ENCODE measurements around the gene STT3A.

STT3A gene

GRCh38 chr11:125609545-125609944 lies 16.9 kb downstream of the STT3A start:
- Histone ChIP-seq H3K4me1 (ENCODE audit: insufficient read depth, low read length) (no peaks in the 10 kb centered on the region), H3K9ac (ENCODE audit: low read depth, low read length) (no peak overlapping the region), H3K9me3 (ENCODE audit: control insufficient read depth, insufficient read depth, low read length) (no peaks in the 10 kb centered on the region), H3K36me3 (ENCODE audit: insufficient read depth, low read length) (peaks cover 62% of the 10 kb centered on the region)

- H3K9me3 ChIP-seq (ENCODE audit: control insufficient read depth, insufficient read depth, low read length), result no peaks in the 10 kb centered on the region
- H3K36me3 ChIP-seq (ENCODE audit: insufficient read depth, low read length), result peaks cover 38% of the 10 kb centered on the region
- H3K9ac ChIP-seq (ENCODE audit: low read depth, low read length), result no peak overlapping the region
- no peaks in the 10 kb centered on the region for H3K4me1 ChIP-seq (ENCODE audit: insufficient read depth, low read length)
These were observed 25.7 kb downstream of the STT3A start for GRCh38 chr11:125618383-125618782.

- no peak overlapping the region for H3K9ac ChIP-seq (ENCODE audit: low read depth, low read length)
- H3K4me1 ChIP-seq (ENCODE audit: insufficient read depth, low read length), result peaks cover 2% of the 10 kb centered on the region; the same call in 1 of the 2 replicates
- H3K36me3 ChIP-seq (ENCODE audit: insufficient read depth, low read length), result peaks cover 23% of the 10 kb centered on the region
- H3K9me3 ChIP-seq (ENCODE audit: control insufficient read depth, insufficient read depth, low read length), result no peaks in the 10 kb centered on the region
These were observed 29.3 kb downstream of the STT3A start for GRCh38 chr11:125621995-125622394.

- peaks cover 19% of the 10 kb centered on the region for H3K36me3 ChIP-seq (ENCODE audit: insufficient read depth, low read length)
- no peaks in the 10 kb centered on the region for H3K9me3 ChIP-seq (ENCODE audit: control insufficient read depth, insufficient read depth, low read length)
- peaks cover 7% of the 10 kb centered on the region for H3K4me1 ChIP-seq (ENCODE audit: insufficient read depth, low read length)
- no peak overlapping the region for H3K9ac ChIP-seq (ENCODE audit: low read depth, low read length)
These were observed 30.4 kb downstream of the STT3A start for GRCh38 chr11:125623064-125623463.

- Histone ChIP-seq H3K9ac (ENCODE audit: low read depth, low read length) (peak within 1 kb of the TSS; percentile 91), H3K4me1 (ENCODE audit: insufficient read depth, low read length) (peaks cover 7% of the 10 kb centered on the region), H3K36me3 (ENCODE audit: insufficient read depth, low read length) (peaks cover 9% of the 10 kb centered on the region), H3K9me3 (ENCODE audit: control insufficient read depth, insufficient read depth, low read length) (no peaks in the 10 kb centered on the region)
These were observed 32.1 kb downstream of the STT3A start, which contains the start of gene CHEK1 for GRCh38 chr11:125624756-125625213. Gene CHEK1, plus strand, starts transcription at chr11:125625163. Its CDS starts 1,606 bp downstream, at chr11:125626769.

GRCh38 chr11:125625225-125625629 lies 32.6 kb downstream of the STT3A start:
- Histone ChIP-seq H3K4me1 (ENCODE audit: insufficient read depth, low read length) (peaks cover 7% of the 10 kb centered on the region), H3K9me3 (ENCODE audit: control insufficient read depth, insufficient read depth, low read length) (no peaks in the 10 kb centered on the region), H3K36me3 (ENCODE audit: insufficient read depth, low read length) (peaks cover 7% of the 10 kb centered on the region), H3K9ac (ENCODE audit: low read depth, low read length) (peak overlapping the region; percentile 91)

GRCh38 chr11:125625630-125626287 lies 33.1 kb downstream of the STT3A start:
- H3K9me3 ChIP-seq (ENCODE audit: control insufficient read depth, insufficient read depth, low read length), result no peaks in the 10 kb centered on the region
- H3K9ac ChIP-seq (ENCODE audit: low read depth, low read length), result peak overlapping the region; percentile 91
- H3K36me3 ChIP-seq (ENCODE audit: insufficient read depth, low read length), result peaks cover 7% of the 10 kb centered on the region
- H3K4me1 ChIP-seq (ENCODE audit: insufficient read depth, low read length), result peaks cover 7% of the 10 kb centered on the region

- Histone ChIP-seq H3K36me3 (ENCODE audit: insufficient read depth, low read length) (peaks cover 7% of the 10 kb centered on the region), H3K4me1 (ENCODE audit: insufficient read depth, low read length) (peaks cover 7% of the 10 kb centered on the region), H3K9ac (ENCODE audit: low read depth, low read length) (peak overlapping the region; percentile 91), H3K9me3 (ENCODE audit: control insufficient read depth, insufficient read depth, low read length) (no peaks in the 10 kb centered on the region)
These were observed 33.8 kb downstream of the STT3A start for GRCh38 chr11:125626288-125626950.

- peaks cover 7% of the 10 kb centered on the region for H3K4me1 ChIP-seq (ENCODE audit: insufficient read depth, low read length)
- H3K9ac ChIP-seq (ENCODE audit: low read depth, low read length), result peak overlapping the region; percentile 91
- no peaks in the 10 kb centered on the region for H3K9me3 ChIP-seq (ENCODE audit: control insufficient read depth, insufficient read depth, low read length)
- H3K36me3 ChIP-seq (ENCODE audit: insufficient read depth, low read length), result peaks cover 11% of the 10 kb centered on the region
These were observed 34.7 kb downstream of the STT3A start for GRCh38 chr11:125627236-125627910.

GRCh38 chr11:125637840-125638239 lies 45.2 kb downstream of the STT3A start:
- no peaks in the 10 kb centered on the region for H3K9me3 ChIP-seq (ENCODE audit: control insufficient read depth, insufficient read depth, low read length)
- H3K36me3 ChIP-seq (ENCODE audit: insufficient read depth, low read length), result peaks cover 22% of the 10 kb centered on the region
- H3K9ac ChIP-seq (ENCODE audit: low read depth, low read length), result no peak overlapping the region
- no peaks in the 10 kb centered on the region for H3K4me1 ChIP-seq (ENCODE audit: insufficient read depth, low read length)

- H3K9me3 ChIP-seq (ENCODE audit: control insufficient read depth, insufficient read depth, low read length), result no peaks in the 10 kb centered on the region
- peaks cover 18% of the 10 kb centered on the region for H3K36me3 ChIP-seq (ENCODE audit: insufficient read depth, low read length)
- H3K9ac ChIP-seq (ENCODE audit: low read depth, low read length), result no peak overlapping the region
- no peaks in the 10 kb centered on the region for H3K4me1 ChIP-seq (ENCODE audit: insufficient read depth, low read length)
These were observed 45.7 kb downstream of the STT3A start for GRCh38 chr11:125638315-125638714.

- H3K9me3 ChIP-seq (ENCODE audit: control insufficient read depth, insufficient read depth, low read length), result no peaks in the 10 kb centered on the region
- no peak overlapping the region; the same call in 1 of the 2 replicates for H3K9ac ChIP-seq (ENCODE audit: low read depth, low read length)
- no peaks in the 10 kb centered on the region for H3K4me1 ChIP-seq (ENCODE audit: insufficient read depth, low read length)
- H3K36me3 ChIP-seq (ENCODE audit: insufficient read depth, low read length), result peaks cover 17% of the 10 kb centered on the region
These were observed 53.2 kb downstream of the STT3A start for GRCh38 chr11:125645871-125646270.

GRCh38 chr11:125649465-125650166 lies 57.0 kb downstream of the STT3A start:
- Histone ChIP-seq H3K9me3 (ENCODE audit: control insufficient read depth, insufficient read depth, low read length) (no peaks in the 10 kb centered on the region), H3K36me3 (ENCODE audit: insufficient read depth, low read length) (peaks cover 16% of the 10 kb centered on the region), H3K9ac (ENCODE audit: low read depth, low read length) (no peak overlapping the region), H3K4me1 (ENCODE audit: insufficient read depth, low read length) (no peaks in the 10 kb centered on the region)

- Histone ChIP-seq H3K36me3 (ENCODE audit: insufficient read depth, low read length) (no peaks in the 10 kb centered on the region), H3K9ac (ENCODE audit: low read depth, low read length) (no peak overlapping the region), H3K4me1 (ENCODE audit: insufficient read depth, low read length) (no peaks in the 10 kb centered on the region), H3K9me3 (ENCODE audit: control insufficient read depth, insufficient read depth, low read length) (no peaks in the 10 kb centered on the region)
These were observed 70.0 kb downstream of the STT3A start for GRCh38 chr11:125662689-125663088.
